OCI-LY1 (cell line): Measurements from ENCODE around the gene RBM34.

ENCODE experiments used
- H2AFZ ChIP-seq: fragments of 200-600 bp; sonication (generic), shearing (Covaris generic); 2 replicates; pipeline ENCODE4 v1.6.0; 2014; ENCODE audit warnings: antibody characterized with exemption, mild to moderate bottlenecking, low read length
- H3F3A ChIP-seq: fragments of 200-600 bp; sonication (generic), shearing (Covaris generic); 2 replicates; pipeline ENCODE4 v1.6.0; 2014; ENCODE audit warnings: mild to moderate bottlenecking, antibody characterized with exemption, low read length, moderate library complexity; ENCODE audit not compliant: insufficient read depth
- H3K27ac ChIP-seq: fragments of 200-600 bp; sonication (generic); 2 replicates; pipeline ENCODE4 v1.5.1; 2014; ENCODE audit warnings: low read length, mixed run types, mild to moderate bottlenecking, low read depth; ENCODE audit not compliant: poor library complexity, severe bottlenecking
- H3K27me3 ChIP-seq: fragments of 200-600 bp; sonication (generic); 2 replicates; pipeline ENCODE4 v1.6.0; 2014; ENCODE audit warnings: antibody characterized with exemption, mild to moderate bottlenecking, low read length, moderate library complexity; ENCODE audit not compliant: insufficient read depth
- H3K36me3 ChIP-seq: fragments of 200-600 bp; sonication (generic); 2 replicates; pipeline ENCODE4 v1.6.1; 2014; ENCODE audit warnings: mild to moderate bottlenecking, antibody characterized with exemption, low read length, moderate library complexity, mixed read lengths; ENCODE audit not compliant: insufficient read depth
- H3K4me1 ChIP-seq: fragments of 200-600 bp; sonication (generic); 2 replicates; pipeline ENCODE4 v1.5.1; 2014; ENCODE audit warnings: mild to moderate bottlenecking, low read length, moderate library complexity; ENCODE audit not compliant: insufficient read depth, severe bottlenecking
- H3K4me2 ChIP-seq: fragments of 200-600 bp; sonication (generic), shearing (Covaris generic); 2 replicates; pipeline ENCODE4 v1.6.1; 2014; ENCODE audit warnings: low read length
- H3K4me3 ChIP-seq: fragments of 200-600 bp; sonication (generic); 2 replicates; pipeline ENCODE4 v1.5.1; 2014; ENCODE audit warnings: low read length, low read depth, mild to moderate bottlenecking, mixed read lengths; ENCODE audit not compliant: poor library complexity, severe bottlenecking
- H3K79me2 ChIP-seq: fragments of 200-600 bp; shearing (Covaris generic); 2 replicates; pipeline ENCODE4 v1.6.1; 2016; ENCODE audit warnings: mixed run types, low read length, mixed read lengths; ENCODE audit not compliant: insufficient read depth
- H3K9ac ChIP-seq: fragments of 200-600 bp; sonication (generic), shearing (Covaris generic); 2 replicates; pipeline ENCODE4 v1.6.1; 2014; ENCODE audit warnings: mild to moderate bottlenecking, low read length, mixed read lengths
- H3K9me2 ChIP-seq: fragments of 200-600 bp; sonication (generic), shearing (Covaris generic); 2 replicates; pipeline ENCODE4 v1.6.1; 2014; ENCODE audit warnings: low read depth, mild to moderate bottlenecking, low read length, mixed read lengths
- H3K9me3 ChIP-seq: fragments of 200-600 bp; shearing (Covaris generic); 2 replicates; pipeline ENCODE4 v1.6.1; 2014; ENCODE audit warnings: low read length, mixed read lengths
- H4K20me1 ChIP-seq: fragments of 200-600 bp; sonication (generic), shearing (Covaris generic); 2 replicates; pipeline ENCODE4 v1.6.0; 2016; ENCODE audit warnings: mild to moderate bottlenecking, low read length; ENCODE audit not compliant: insufficient read depth
- EZH2 ChIP-seq: fragments of 200-600 bp; sonication (generic), shearing (Covaris generic); IDR thresholded peaks from 2 replicates; pipeline ENCODE4 v1.8.0; 2017; ENCODE audit warnings: borderline replicate concordance, mixed run types, mild to moderate bottlenecking, antibody characterized with exemption, low read length, moderate library complexity, mixed read lengths
- TF ChIP-seq, protein P1 (sequence below): fragments of 200-600 bp; sonication (generic), shearing (Covaris generic); IDR thresholded peaks from 2 replicates; pipeline ENCODE4 v1.5.1; 2017; ENCODE audit warnings: mild to moderate bottlenecking, antibody characterized with exemption, low read length, moderate library complexity, mixed read lengths

The RBM34 gene

DNA sequence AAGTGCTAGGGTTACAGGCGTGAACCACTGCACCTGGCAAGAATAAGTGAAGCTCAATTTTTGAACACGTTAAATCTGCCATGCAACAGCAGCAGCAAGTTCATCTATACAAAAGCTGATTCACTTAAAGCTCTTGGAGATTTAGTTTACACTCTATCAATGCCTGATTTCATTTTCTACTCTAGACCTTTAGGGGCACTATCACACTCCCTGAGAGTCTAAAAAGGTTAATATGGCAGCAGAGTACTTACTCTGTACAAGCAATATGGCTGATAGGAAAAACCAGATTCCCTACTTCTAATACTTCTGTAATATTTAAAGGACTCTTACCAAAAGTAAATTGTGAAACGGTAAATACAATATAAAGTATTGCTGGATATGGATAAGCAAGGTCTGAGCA is 4.8 kb downstream of the RBM34 start:
- Histone ChIP-seq H3K9me3 (no peaks in the 10 kb centered on the region), H3K27me3 (no peaks in the 10 kb centered on the region), H3K4me2 (no peak overlapping the region), H3F3A (no peaks in the 10 kb centered on the region), H3K4me1 (peaks cover 20% of the 10 kb centered on the region), H3K36me3 (peaks cover 86% of the 10 kb centered on the region), H2AFZ (no peak overlapping the region), H3K9ac (no peak overlapping the region), H3K79me2 (peaks cover 9% of the 10 kb centered on the region), H3K9me2 (no peaks in the 10 kb centered on the region), H4K20me1 (no peaks in the 10 kb centered on the region), H3K27ac (no peak overlapping the region), H3K4me3 (no peak overlapping the region)
- TF ChIP-seq EZH2 = no peak
- TF ChIP-seq, protein P1, sequence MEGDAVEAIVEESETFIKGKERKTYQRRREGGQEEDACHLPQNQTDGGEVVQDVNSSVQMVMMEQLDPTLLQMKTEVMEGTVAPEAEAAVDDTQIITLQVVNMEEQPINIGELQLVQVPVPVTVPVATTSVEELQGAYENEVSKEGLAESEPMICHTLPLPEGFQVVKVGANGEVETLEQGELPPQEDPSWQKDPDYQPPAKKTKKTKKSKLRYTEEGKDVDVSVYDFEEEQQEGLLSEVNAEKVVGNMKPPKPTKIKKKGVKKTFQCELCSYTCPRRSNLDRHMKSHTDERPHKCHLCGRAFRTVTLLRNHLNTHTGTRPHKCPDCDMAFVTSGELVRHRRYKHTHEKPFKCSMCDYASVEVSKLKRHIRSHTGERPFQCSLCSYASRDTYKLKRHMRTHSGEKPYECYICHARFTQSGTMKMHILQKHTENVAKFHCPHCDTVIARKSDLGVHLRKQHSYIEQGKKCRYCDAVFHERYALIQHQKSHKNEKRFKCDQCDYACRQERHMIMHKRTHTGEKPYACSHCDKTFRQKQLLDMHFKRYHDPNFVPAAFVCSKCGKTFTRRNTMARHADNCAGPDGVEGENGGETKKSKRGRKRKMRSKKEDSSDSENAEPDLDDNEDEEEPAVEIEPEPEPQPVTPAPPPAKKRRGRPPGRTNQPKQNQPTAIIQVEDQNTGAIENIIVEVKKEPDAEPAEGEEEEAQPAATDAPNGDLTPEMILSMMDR = 0 out of 2 replicates have a peak, but pooled peaks have one; percentile 9

DNA sequence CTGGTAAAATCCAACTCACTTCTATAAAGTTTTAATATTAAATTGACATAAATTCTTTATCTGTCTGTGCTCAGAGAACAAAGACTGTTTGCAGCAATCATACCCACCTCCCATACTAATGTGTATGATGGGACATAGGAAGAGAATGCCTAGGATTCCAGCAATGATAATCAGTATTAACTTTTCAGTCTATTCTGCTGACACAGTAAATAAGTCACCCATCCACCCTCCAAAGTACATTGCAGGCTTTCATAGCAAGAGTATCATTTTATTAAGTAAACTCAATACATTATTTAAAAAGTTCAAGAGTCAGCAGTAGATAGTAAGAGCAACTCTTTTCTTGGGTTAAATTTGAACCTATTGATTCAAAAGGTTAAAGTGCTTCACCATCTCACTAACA is 8.8 kb downstream of the RBM34 start:
- Histone ChIP-seq H3K4me3 (no peak overlapping the region), H3K4me1 (no peaks in the 10 kb centered on the region), H3K79me2 (no peaks in the 10 kb centered on the region), H3F3A (no peaks in the 10 kb centered on the region), H3K27ac (no peak overlapping the region), H4K20me1 (no peaks in the 10 kb centered on the region), H3K9me3 (no peaks in the 10 kb centered on the region), H3K9ac (no peak overlapping the region), H3K4me2 (no peak overlapping the region), H2AFZ (no peak overlapping the region), H3K9me2 (no peaks in the 10 kb centered on the region), H3K36me3 (peaks cover 92% of the 10 kb centered on the region), H3K27me3 (no peaks in the 10 kb centered on the region)
- TF ChIP-seq, protein P1 = no peak
- TF ChIP-seq EZH2 = no peak

DNA sequence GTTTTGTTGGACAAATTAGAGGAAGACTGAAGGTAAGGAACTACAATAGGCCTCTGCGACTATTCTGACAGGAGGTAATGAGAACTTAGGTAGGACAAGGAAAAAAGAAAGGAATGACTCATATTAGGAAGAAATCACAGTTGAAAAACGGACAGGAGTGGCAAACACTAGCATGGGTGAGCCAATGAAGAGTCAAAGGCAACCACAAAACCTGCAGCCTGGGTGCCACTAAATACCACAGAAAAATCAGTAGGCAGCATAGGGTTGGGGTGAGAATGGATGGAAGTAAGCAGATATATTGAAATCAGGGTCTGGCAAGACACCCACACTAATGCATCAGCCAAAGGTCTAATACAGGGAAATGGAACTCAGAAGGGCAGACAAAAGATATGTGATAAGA is 10.0 kb downstream of the RBM34 start:
- Histone ChIP-seq H4K20me1 (no peaks in the 10 kb centered on the region), H3K79me2 (no peaks in the 10 kb centered on the region), H3K36me3 (peaks cover 92% of the 10 kb centered on the region), H3K4me1 (no peaks in the 10 kb centered on the region), H3K4me3 (no peak overlapping the region), H3K4me2 (no peak overlapping the region), H2AFZ (no peak overlapping the region), H3K9me2 (no peaks in the 10 kb centered on the region), H3F3A (0 out of 2 replicates have a peak, but pooled peaks cover 3% of the 10 kb centered on the region), H3K9ac (no peak overlapping the region), H3K27ac (no peak overlapping the region), H3K27me3 (no peaks in the 10 kb centered on the region), H3K9me3 (no peaks in the 10 kb centered on the region)
- TF ChIP-seq, protein P1 = no peak
- TF ChIP-seq EZH2 = no peak
